GM21367 (cell line): Measurements from ENCODE around the gene HDAC4.

ENCODE experiments used
- ATAC-seq: cut with Tn5 transposase; IDR thresholded peaks from one replicate; pipeline ENCODE4 v1.9.1; 2021; ENCODE audit not compliant: unreplicated experiment

HDAC4 gene

GRCh38 chr2:239311132-239312040, 89.4 kb downstream of the HDAC4 start:
- ATAC-seq = no peak

GRCh38 chr2:239310401-239311061, 90.3 kb downstream of the HDAC4 start:
- no peak for ATAC-seq

GRCh38 chr2:239309398-239310245, 91.2 kb downstream of the HDAC4 start:
- no peak for ATAC-seq

GRCh38 chr2:239308661-239309397, 92.0 kb downstream of the HDAC4 start:
- ATAC-seq = no peak

- ATAC-seq = no peak
These were observed 92.8 kb downstream of the HDAC4 start for GRCh38 chr2:239307921-239308613.

GRCh38 chr2:239307221-239307569, 93.6 kb downstream of the HDAC4 start:
- ATAC-seq = no peak

- no peak for ATAC-seq
These were observed 94.3 kb downstream of the HDAC4 start for GRCh38 chr2:239306274-239307220.

GRCh38 chr2:239305771-239306170, 95.0 kb downstream of the HDAC4 start:
- no peak for ATAC-seq

GRCh38 chr2:239305222-239305575, 95.6 kb downstream of the HDAC4 start:
- ATAC-seq = no peak

- ATAC-seq = no peak
These were observed 96.1 kb downstream of the HDAC4 start for GRCh38 chr2:239304533-239305221.

- ATAC-seq = peak; percentile 53
These were observed 96.9 kb downstream of the HDAC4 start for GRCh38 chr2:239303711-239304532.

- no peak for ATAC-seq
These were observed 97.8 kb downstream of the HDAC4 start for GRCh38 chr2:239302808-239303557.

GRCh38 chr2:239302083-239302807, 98.6 kb downstream of the HDAC4 start:
- no peak for ATAC-seq

- ATAC-seq = no peak
These were observed 99.7 kb downstream of the HDAC4 start for GRCh38 chr2:239300871-239301735.

- ATAC-seq = no peak
These were observed 100.6 kb downstream of the HDAC4 start for GRCh38 chr2:239300242-239300641.
